SH-SY5Y (cell line): Measurements from ENCODE around the gene NUDT7.

ENCODE experiments used
- GATA2 ChIP-seq: IDR thresholded peaks from 2 replicates; pipeline ENCODE4 v1.6.1; 2011; ENCODE audit warnings: mild to moderate bottlenecking, low read depth, low read length
- GATA3 ChIP-seq: IDR thresholded peaks from 2 replicates; pipeline ENCODE4 v1.6.1; 2011; ENCODE audit warnings: low read depth, mild to moderate bottlenecking, low read length, moderate library complexity

NUDT7 gene

GRCh38 chr16:77700846-77701245, 21.5 kb upstream of the NUDT7 start:
- TF ChIP-seq GATA2 (no peak), GATA3 (no peak)

- no peak for TF ChIP-seq GATA2
- no peak for TF ChIP-seq GATA3
Observed at GRCh38 chr16:77705351-77705750, 17.0 kb upstream of the NUDT7 start.

GRCh38 chr16:77711179-77711578, 11.1 kb upstream of the NUDT7 start:
- TF ChIP-seq GATA3, result no peak
- TF ChIP-seq GATA2, result no peak

GRCh38 chr16:77711775-77712174, 10.5 kb upstream of the NUDT7 start:
- no peak for TF ChIP-seq GATA3
- TF ChIP-seq GATA2, result no peak

- no peak for TF ChIP-seq GATA2
- TF ChIP-seq GATA3, result no peak
Observed at GRCh38 chr16:77715145-77715544, 7.2 kb upstream of the NUDT7 start.

- TF ChIP-seq GATA2 (no peak), GATA3 (no peak)
Observed at GRCh38 chr16:77721752-77722308, 484 bp upstream of the NUDT7 start.

GRCh38 chr16:77723108-77723514, 797 bp downstream of the NUDT7 start:
- TF ChIP-seq GATA2 (peak; percentile 67), GATA3 (no peak)

- no peak for TF ChIP-seq GATA2
- no peak for TF ChIP-seq GATA3
Observed at GRCh38 chr16:77724174-77724573, 1.9 kb downstream of the NUDT7 start.

GRCh38 chr16:77729951-77730350, 7.6 kb downstream of the NUDT7 start:
- TF ChIP-seq GATA3, result no peak

GRCh38 chr16:77732241-77732946, 10.1 kb downstream of the NUDT7 start:
- TF ChIP-seq GATA2 (no peak), GATA3 (no peak)

GRCh38 chr16:77736879-77737278, 14.6 kb downstream of the NUDT7 start:
- TF ChIP-seq GATA3, result no peak
- no peak for TF ChIP-seq GATA2

GRCh38 chr16:77738706-77739558, 16.6 kb downstream of the NUDT7 start:
- TF ChIP-seq GATA3, result no peak
- no peak for TF ChIP-seq GATA2

- TF ChIP-seq GATA3 (no peak), GATA2 (no peak)
Observed at GRCh38 chr16:77739559-77739892, 17.2 kb downstream of the NUDT7 start.

GRCh38 chr16:77744141-77744540, 21.8 kb downstream of the NUDT7 start:
- TF ChIP-seq GATA3 (no peak), GATA2 (no peak)

GRCh38 chr16:77745972-77746371, 23.7 kb downstream of the NUDT7 start:
- TF ChIP-seq GATA3 (no peak), GATA2 (no peak)
